ENCODE data around the gene SIDT2.

SIDT2 gene

GRCh38 chr11:117189191-117189940, 10.8 kb downstream of the SIDT2 start:
- peak; percentile 10 for DNase-seq (ENCODE audit: low spot score)

DNA sequence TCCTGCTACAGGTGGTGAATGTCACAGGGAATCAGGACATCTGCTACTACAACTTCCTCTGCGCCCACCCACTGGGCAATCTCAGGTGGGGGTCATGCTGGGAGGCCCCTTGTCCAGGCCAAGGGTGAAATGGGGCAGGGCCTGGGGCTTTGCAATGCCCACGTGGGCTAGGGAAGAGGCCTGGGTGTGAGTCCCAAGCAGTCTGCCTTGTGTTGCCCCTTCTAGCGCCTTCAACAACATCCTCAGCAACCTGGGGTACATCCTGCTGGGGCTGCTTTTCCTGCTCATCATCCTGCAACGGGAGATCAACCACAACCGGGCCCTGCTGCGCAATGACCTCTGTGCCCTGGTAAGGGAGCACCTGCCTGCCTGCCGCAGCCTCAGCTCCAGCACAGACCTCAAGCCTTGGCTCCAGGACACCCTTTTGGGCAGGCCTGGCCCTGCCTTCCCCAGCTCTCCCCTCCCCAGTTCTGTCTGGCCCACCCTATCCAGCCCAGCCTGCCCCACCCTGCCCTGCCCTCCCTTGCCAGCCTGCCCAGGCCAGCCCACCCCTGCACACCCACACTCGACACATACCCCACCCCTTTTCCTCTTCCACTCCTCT, 11.5 kb downstream of the SIDT2 start:
- DNase-seq (ENCODE audit: low spot score), result peak; percentile 15

GRCh38 chr11:117191680-117192400, 13.3 kb downstream of the SIDT2 start:
- DNase-seq (ENCODE audit: low spot score), result peak; percentile 14

GRCh38 chr11:117192401-117192875, 13.9 kb downstream of the SIDT2 start:
- no peak for DNase-seq (ENCODE audit: low spot score)

DNA sequence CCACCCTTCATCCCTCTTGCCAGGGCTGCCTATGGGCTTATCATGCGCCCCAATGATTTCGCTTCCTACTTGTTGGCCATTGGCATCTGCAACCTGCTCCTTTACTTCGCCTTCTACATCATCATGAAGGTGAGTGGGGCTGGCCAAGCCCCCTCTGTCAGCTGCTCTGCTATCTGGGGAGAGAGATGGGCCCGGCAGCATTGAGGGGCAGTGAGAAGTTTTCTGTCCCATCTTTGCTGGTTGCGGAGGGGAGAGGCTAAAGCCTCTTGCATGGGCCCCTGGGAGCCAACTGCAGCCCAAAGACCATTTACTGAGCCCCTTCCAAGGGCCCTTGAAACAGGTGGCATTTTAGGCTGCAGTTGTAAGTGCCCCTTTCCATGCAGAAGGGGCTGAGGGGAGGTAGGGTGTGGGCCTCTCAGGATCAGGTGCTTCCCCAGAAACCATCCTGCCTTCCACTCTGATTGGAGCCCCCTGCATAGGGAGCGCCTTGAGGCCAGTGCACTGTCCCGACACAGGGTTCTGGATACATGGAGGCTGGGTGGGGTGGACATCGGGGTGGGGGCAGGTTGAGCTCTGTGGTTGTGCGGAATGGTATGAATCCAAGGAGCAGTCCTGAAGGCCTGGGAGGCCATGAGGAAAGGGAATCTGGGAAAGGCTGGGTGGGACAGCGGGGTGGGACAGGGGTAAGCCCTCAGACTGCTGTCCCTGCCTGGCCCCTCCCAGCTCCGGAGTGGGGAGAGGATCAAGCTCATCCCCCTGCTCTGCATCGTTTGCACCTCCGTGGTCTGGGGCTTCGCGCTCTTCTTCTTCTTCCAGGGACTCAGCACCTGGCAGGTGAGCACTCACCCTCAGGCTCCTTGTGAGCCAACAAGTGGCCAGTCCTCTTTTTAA, 14.8 kb downstream of the SIDT2 start:
- DNase-seq (ENCODE audit: low spot score), result no peak

DNA sequence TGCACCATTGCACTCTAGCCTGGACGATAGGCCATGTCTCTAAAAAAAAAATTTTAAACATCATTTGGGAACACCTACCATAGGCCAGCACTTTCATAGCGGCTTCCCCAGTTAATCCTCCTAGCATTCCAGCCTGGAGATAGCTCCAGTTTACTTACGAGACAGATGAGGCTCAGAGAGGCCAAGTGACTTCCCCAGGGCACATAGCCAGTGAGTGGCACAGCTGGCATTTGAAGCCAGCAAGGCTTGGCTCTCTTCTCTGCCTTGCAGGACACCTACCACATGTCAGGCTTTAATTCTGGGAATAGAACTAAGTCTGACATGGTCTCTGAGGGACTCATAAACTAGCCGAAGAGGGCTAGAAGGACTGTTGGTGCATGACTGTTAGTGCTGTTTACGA, 15.7 kb downstream of the SIDT2 start:
- DNase-seq (ENCODE audit: low spot score), result no peak

DNA sequence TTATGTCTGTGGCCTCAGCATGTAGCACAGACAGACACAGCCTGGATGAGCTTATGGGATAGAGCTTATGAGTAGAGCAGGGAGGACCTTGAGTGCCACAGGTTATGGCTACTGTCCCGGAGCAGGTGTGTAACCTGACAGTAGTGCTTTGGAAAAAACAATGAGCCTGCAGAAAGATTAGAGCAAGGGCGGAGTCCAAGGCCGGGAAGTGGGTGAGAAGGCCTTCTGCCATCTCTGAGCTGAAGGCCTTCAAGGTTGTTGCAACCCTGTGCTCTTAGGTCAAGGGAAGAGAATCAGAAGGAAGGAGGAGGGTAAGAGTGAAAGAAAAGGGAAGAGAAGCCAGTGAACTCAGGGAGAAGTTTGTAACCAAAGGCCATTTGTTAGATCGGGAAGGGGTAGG, 16.7 kb downstream of the SIDT2 start:
- DNase-seq (ENCODE audit: low spot score), result no peak

DNA sequence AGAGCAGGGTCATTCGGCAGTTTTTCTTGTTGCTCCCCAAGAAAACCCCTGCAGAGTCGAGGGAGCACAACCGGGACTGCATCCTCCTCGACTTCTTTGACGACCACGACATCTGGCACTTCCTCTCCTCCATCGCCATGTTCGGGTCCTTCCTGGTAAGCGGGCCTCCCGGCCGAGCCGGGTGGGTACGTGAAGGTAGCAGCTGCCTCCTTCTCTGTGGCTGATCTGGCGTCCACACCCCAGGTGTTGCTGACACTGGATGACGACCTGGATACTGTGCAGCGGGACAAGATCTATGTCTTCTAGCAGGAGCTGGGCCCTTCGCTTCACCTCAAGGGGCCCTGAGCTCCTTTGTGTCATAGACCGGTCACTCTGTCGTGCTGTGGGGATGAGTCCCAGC, 17.2 kb downstream of the SIDT2 start:
- no peak for DNase-seq (ENCODE audit: low spot score)

DNA sequence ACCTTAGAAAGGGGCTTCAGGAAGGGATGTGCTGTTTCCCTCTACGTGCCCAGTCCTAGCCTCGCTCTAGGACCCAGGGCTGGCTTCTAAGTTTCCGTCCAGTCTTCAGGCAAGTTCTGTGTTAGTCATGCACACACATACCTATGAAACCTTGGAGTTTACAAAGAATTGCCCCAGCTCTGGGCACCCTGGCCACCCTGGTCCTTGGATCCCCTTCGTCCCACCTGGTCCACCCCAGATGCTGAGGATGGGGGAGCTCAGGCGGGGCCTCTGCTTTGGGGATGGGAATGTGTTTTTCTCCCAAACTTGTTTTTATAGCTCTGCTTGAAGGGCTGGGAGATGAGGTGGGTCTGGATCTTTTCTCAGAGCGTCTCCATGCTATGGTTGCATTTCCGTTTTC, 18.5 kb downstream of the SIDT2 start:
- no peak for DNase-seq (ENCODE audit: low spot score)

DNA sequence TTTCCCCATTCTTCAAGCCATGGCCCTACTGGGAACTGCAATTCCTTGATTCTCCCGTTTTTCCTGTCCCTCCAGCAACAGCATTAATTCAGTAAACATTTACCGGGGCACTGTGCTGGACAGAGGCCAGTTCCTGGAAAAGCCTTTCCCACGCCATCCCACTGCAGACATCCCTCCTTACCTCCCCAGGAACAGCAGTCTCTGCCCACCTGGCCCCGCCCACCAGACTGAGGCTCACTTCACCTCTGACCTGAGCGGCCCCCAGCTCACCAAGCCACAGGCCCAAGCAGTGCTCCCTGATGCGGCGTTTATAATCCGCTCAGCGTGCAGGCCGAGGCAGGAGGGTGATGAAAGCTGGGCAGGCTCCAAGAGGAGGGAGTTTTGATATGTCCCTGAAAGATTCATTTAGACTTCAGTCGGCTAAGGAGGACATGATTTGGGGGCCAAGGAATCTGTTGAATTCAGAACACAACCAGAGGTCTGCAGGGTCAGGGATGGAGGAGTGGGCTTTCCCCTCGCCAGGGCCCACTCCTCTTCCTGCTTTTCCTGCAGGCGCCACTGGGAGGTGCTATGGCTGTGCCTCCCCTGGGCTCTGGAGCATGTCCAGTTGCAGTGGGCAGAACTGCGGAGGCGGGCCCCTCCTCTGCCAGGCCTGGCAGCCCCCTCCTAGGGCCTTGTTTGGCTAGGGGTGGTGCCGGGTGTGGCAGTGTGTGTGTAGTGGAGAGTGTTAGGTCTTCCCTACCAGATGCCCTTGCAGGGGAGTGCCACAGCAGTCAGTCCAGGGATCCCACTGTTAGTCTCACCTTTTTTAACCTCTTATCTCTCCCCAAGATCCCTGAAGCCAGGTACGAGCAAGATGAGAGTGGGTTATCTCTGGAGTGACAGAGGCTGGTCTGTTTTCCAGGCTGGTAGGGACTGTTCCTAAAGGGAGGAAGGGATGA, 19.2 kb downstream of the SIDT2 start:
- no peak for DNase-seq (ENCODE audit: low spot score)

- DNase-seq (ENCODE audit: low spot score), result no peak
Measured at GRCh38 chr11:117198613-117199012, 20.1 kb downstream of the SIDT2 start.

GRCh38 chr11:117199053-117199915, 20.7 kb downstream of the SIDT2 start, which contains the start of gene TAGLN:
Gene TAGLN (plus strand): TSS chr11:117199370. CDS start chr11:117203014, 3,644 bp downstream.
- DNase-seq (ENCODE audit: low spot score), result peak; percentile 43

DNA sequence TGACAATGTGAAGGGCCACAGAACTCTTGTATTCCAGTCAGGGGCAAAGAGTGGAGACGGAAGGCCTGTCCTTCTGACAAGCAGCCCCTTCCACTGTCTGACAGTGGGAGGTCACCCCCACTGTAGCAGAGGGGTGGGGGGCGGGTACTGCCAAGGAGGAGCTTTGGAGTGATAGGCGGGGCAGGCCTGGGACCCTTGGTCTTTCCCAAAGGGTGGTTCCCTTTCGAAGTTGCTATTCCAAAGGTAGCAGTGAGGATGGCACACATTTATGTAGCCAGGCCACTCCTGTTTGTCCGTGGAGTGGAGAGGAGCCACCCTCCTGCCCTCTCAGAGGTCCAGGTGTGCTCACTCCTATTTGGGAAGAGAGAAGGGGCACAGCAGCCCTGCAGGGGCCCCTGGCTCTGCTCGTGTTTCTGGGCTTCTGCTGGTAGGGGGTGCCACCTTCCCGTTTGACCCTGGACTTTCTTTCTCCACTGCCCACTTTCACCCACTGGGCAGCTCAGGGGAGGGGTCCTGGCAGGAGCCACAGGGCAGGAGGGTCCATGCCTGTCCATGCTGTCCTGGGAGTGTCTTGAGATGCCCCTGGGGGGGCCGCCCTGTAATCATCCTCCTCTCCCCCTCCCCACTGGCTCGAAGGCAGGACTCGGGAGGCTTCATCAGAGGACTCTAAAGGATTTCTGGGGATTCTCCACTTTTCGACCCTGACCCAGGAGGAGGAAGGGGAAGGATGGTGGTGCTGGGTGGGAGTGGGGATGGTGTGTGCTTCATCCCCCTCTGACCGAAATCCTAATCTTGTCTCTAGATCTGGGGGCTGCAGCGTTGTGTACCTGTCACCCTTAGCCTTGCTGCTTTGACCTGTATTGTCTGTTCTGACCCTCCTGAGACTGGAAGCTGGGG, 21.6 kb downstream of the SIDT2 start:
- no peak for DNase-seq (ENCODE audit: low spot score)

GRCh38 chr11:117200813-117201657, 22.5 kb downstream of the SIDT2 start:
- no peak for DNase-seq (ENCODE audit: low spot score)

- DNase-seq (ENCODE audit: low spot score), result no peak
Measured at GRCh38 chr11:117201658-117202305, 23.2 kb downstream of the SIDT2 start.

DNA sequence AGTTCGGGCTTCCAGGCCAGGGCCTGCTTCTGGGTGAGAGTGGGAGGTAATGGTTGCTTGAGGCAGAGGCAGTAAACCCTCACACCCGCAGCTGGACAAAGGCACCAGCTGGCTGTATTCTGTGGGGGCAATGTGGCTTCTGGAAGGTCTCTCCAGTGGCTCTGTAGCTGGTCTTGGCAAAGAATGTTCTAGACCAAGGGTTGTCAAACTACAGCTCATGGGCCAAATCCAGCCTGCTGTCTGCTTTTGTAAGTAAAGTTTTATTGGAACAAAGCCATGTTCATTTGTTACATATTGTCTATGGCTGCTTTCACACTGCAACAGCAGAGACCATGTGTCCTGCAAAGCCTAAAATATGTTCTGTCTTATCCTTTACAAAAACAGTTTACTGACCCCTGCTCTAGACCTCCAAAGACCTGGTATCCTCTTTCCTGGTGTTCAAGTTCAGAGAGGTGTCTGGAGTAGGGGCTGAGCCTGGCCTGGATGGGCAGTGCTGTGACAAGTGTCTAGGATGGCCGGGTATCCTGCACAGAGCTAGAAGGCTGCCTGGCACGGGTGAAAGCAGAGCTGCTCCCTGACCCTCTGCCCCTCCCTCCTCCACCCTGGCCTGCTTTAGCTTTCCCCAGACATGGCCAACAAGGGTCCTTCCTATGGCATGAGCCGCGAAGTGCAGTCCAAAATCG, 24.0 kb downstream of the SIDT2 start:
- no peak for DNase-seq (ENCODE audit: low spot score)

- no peak for DNase-seq (ENCODE audit: low spot score)
Measured at GRCh38 chr11:117203069-117203407, 24.5 kb downstream of the SIDT2 start.

All from D341Med (cell line).